DND-41 (cell line): ENCODE measurements around the gene CCN5.

Source experiments
- ATAC-seq: fragments of 200-7000 bp; cut with Tn5 transposase; 3 replicates; pipeline ENCODE4 v1.9.1; 2021; ENCODE audit warnings: low read depth; ENCODE audit not compliant: insufficient read depth
- DNase-seq: peaks from one replicate; pipeline ENCODE4 v3.0.0-alpha.2; 2020
- H2AFZ ChIP-seq: 2 replicates; pipeline ENCODE4 v1.6.0; 2012; ENCODE audit warnings: low read depth, low read length
- H3K27ac ChIP-seq: 2 replicates; pipeline ENCODE4 v1.5.1; 2012; ENCODE audit warnings: low read length, inconsistent platforms
- H3K27me3 ChIP-seq: fragments of 200-600 bp; sonication (generic); 2 replicates; pipeline ENCODE4 v1.6.0; 2012; ENCODE audit warnings: low read length, mild to moderate bottlenecking, inconsistent platforms; ENCODE audit not compliant: insufficient read depth, poor library complexity
- H3K36me3 ChIP-seq: 2 replicates; pipeline ENCODE4 v1.5.1; 2012; ENCODE audit warnings: low read length, inconsistent platforms; ENCODE audit not compliant: insufficient read depth
- H3K4me1 ChIP-seq: 2 replicates; pipeline ENCODE4 v1.5.1; 2012; ENCODE audit warnings: mild to moderate bottlenecking, low read length; ENCODE audit not compliant: insufficient read depth
- H3K4me2 ChIP-seq: 2 replicates; pipeline ENCODE4 v1.6.0; 2012; ENCODE audit warnings: mild to moderate bottlenecking, moderate library complexity, low read length, inconsistent platforms; ENCODE audit not compliant: insufficient read depth
- H3K4me3 ChIP-seq, 2 experiments: fragments of 200-600 bp in 1 of 2; shearing (Covaris generic) in 1 of 2; 2 replicates each; pipeline ENCODE4 v1.5.1; 2012 to 2016; ENCODE audit warnings: inconsistent platforms in 2 of 2, low read length in 2 of 2, mild to moderate bottlenecking in 2 of 2, low read depth in 1 of 2, moderate library complexity in 1 of 2
- H3K79me2 ChIP-seq: 2 replicates; pipeline ENCODE4 v1.6.0; 2012; ENCODE audit warnings: low read length, inconsistent platforms; ENCODE audit not compliant: insufficient read depth
- H3K9ac ChIP-seq: 2 replicates; pipeline ENCODE4 v1.6.0; 2012; ENCODE audit warnings: low read depth, mild to moderate bottlenecking, inconsistent platforms, low read length, moderate library complexity
- H3K9me3 ChIP-seq: 2 replicates; pipeline ENCODE4 v1.5.1; 2012; ENCODE audit warnings: low read length, moderate library complexity, mild to moderate bottlenecking, inconsistent platforms; ENCODE audit not compliant: insufficient read depth, severe bottlenecking
- H4K20me1 ChIP-seq: 2 replicates; pipeline ENCODE4 v1.6.0; 2012; ENCODE audit warnings: low read length; ENCODE audit not compliant: insufficient read depth
- CTCF ChIP-seq: IDR thresholded peaks from 2 replicates; pipeline ENCODE4 v1.5.1; 2012; ENCODE audit warnings: borderline replicate concordance, low read length, moderate library complexity, mild to moderate bottlenecking; ENCODE audit not compliant: poor library complexity, severe bottlenecking; ENCODE audit errors: extremely low read depth
- EZH2 ChIP-seq: IDR thresholded peaks from 3 replicates; pipeline ENCODE4 v1.6.1; 2012; ENCODE audit warnings: borderline replicate concordance, low read depth, mild to moderate bottlenecking, moderate library complexity, low read length, inconsistent platforms; ENCODE audit not compliant: severe bottlenecking

Gene CCN5

DNA sequence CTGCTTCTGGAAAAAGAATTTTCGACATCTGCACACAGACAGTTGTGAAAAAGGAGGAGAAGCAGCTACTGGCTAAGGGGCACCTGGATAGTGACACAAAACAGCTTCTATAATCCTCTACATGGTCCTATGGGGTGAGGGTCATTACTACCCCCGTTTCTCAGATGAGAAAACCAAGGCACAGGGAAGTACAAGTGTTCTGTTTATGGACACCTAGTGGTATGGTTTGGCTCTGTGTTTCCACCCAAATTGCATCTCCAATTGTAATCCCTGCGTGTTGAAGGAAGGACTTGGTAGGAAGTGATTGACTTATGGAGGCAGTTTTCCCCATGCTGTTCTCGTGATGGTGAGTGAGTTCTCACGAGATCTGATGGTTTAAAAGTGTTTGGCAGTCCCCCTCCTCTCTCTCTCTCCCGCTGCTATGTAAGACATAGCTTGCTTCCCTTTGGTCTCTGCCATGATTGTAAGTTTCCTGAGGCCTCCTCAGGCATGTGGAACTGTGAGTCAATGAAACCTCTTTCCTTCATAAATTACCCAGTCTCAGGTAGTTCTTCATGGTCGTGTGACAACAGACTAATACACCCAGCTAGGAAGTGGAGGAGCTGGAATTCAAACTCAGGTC lies 28.0 kb downstream of the CCN5 start:
- Histone ChIP-seq H3K9me3 (no peaks in the 10 kb centered on the region), H3K4me3 (no peak overlapping the region), H2AFZ (no peak overlapping the region), H3K9ac (no peak overlapping the region), H3K4me1 (peaks cover 5% of the 10 kb centered on the region; the same call in 1 of the 2 replicates), H3K27me3 (peaks cover 38% of the 10 kb centered on the region), H3K79me2 (no peaks in the 10 kb centered on the region), H3K36me3 (no peaks in the 10 kb centered on the region), H4K20me1 (no peaks in the 10 kb centered on the region), H3K4me2 (no peak overlapping the region), H3K27ac (no peak overlapping the region)
- DNase-seq = no peak
- no peak for ATAC-seq
- TF ChIP-seq CTCF = peak; percentile 3
- no peak for TF ChIP-seq EZH2

DNA sequence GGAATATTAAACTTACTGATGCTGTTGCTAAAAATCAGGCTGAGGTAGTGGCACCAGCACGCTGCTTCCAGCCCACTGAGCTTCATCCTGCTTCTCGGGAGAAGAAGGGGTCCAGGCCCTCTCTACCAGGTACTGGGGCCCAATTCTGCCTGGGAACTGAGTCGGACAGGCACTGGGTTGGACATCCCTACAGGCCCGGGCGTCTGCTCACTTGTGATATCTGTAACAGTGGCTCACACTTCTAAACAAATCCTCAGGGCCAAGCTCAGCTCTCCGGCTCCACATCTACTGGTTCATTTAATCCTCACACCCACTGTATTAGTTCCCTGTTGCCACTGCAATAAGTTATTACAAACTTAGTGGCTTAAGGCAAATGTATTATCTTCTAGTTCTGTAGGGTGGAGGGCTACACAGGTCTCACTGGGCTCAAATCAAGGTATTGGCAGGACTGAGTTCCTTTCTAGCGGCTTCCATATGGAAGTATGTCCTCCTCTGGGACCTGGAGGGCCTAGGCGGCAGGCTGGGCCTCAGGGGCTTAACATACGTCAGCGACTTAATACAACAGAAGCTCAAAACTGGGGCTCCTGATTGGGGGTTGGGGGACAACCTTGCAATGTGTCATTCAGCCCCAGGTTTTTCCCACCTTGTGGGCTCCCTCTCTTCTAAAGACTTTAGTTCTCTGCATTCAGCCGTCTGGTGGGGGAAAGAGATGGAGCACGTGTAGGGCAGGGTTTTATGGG lies 28.9 kb downstream of the CCN5 start:
- ATAC-seq = no peak
- Histone ChIP-seq H3K27ac (no peak overlapping the region), H3K4me2 (no peak overlapping the region), H3K9ac (no peak overlapping the region), H4K20me1 (no peaks in the 10 kb centered on the region), H3K79me2 (no peaks in the 10 kb centered on the region), H3K9me3 (no peaks in the 10 kb centered on the region), H3K36me3 (no peaks in the 10 kb centered on the region), H2AFZ (no peak overlapping the region), H3K4me3 (no peak overlapping the region), H3K4me1 (no peaks in the 10 kb centered on the region), H3K27me3 (peaks cover 38% of the 10 kb centered on the region)
- DNase-seq = no peak
- TF ChIP-seq CTCF (no peak), EZH2 (no peak)

DNA sequence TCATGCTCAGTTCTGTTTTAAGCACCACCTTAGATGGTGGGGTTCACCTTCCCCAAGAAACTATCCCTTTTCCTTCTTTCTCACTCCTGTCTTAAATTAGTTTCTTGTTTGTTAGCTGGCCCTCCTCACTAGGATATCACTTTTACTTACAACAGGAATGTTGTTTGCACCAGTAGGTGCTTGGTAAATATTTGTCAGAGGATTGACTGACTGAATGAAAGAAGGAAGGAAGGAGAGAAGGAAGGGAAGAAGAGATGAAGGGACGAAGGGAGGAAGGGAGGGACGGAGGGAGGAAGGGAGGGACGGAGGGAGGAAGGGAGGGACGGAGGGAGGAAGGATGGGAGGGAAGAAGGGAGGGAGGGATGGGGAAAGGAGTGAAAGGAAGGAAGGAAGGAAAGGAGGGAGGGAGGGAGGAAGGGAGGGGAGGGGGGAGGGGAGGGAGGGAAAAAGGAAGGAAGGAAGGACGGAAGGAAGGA lies 30.0 kb downstream of the CCN5 start:
- DNase-seq = no peak
- no peak overlapping the region for H2AFZ ChIP-seq
- no peak overlapping the region for H3K9ac ChIP-seq
- ATAC-seq = no peak
- peaks cover 38% of the 10 kb centered on the region for H3K27me3 ChIP-seq
- TF ChIP-seq CTCF (no peak), EZH2 (no peak)
- H4K20me1 ChIP-seq = no peaks in the 10 kb centered on the region
- H3K9me3 ChIP-seq = no peaks in the 10 kb centered on the region
- no peak overlapping the region for H3K27ac ChIP-seq
- no peaks in the 10 kb centered on the region for H3K4me1 ChIP-seq
- H3K79me2 ChIP-seq = no peaks in the 10 kb centered on the region
- H3K36me3 ChIP-seq = no peaks in the 10 kb centered on the region
- no peak overlapping the region for H3K4me3 ChIP-seq
- H3K4me2 ChIP-seq = no peak overlapping the region
